Activated T-helper 17 cell treated with anti-CD3 and anti-CD28 coated beads, Interleukin-2, amount 50 U/mL, for 72 hours (primary cell): ENCODE data around the gene SOCS2. TPM values are rescaled to one million over a fixed set of nuclear protein-coding genes. Genes with fewer than 3 reads are reported as not detected.
"Not testable (repeated sequence)": the region's sequence is repeated elsewhere in the genome, so short reads cannot be mapped to it uniquely, and the experiment has no call there.

Source experiments
- ATAC-seq: fragments of 150-1000 bp; cut with Tn5 transposase; replicated peaks from 2 replicates; pipeline ENCODE4 v1.10.0; 2021; ENCODE audit warnings: mild to moderate bottlenecking, moderate library complexity
- H3K27ac Mint-ChIP-seq: one replicate; pipeline ENCODE4 v1.8.0; 2022; ENCODE audit warnings: mixed read lengths
- H3K27me3 Mint-ChIP-seq: one replicate; pipeline ENCODE4 v1.8.0; 2022; ENCODE audit warnings: mixed read lengths
- H3K36me3 Mint-ChIP-seq: one replicate; pipeline ENCODE4 v1.8.0; 2022; ENCODE audit warnings: low read depth, mild to moderate bottlenecking, mixed read lengths
- H3K4me1 Mint-ChIP-seq: one replicate; pipeline ENCODE4 v1.8.0; 2022; ENCODE audit warnings: mixed read lengths
- H3K4me3 Mint-ChIP-seq: one replicate; pipeline ENCODE4 v1.8.0; 2022; ENCODE audit warnings: mild to moderate bottlenecking, mixed read lengths
- H3K9me3 Mint-ChIP-seq: one replicate; pipeline ENCODE4 v1.8.0; 2022; ENCODE audit warnings: mixed read lengths
- total RNA-seq, 2 donors: library from RNA; stranded (reverse); gene quantifications; one replicate each; pipeline ENCODE4 v1.2.3, GENCODE V29; 2022

The SOCS2 gene
- total RNA-seq, 2 donors from 2014 or later: 29.4 to 36.6 TPM

DNA sequence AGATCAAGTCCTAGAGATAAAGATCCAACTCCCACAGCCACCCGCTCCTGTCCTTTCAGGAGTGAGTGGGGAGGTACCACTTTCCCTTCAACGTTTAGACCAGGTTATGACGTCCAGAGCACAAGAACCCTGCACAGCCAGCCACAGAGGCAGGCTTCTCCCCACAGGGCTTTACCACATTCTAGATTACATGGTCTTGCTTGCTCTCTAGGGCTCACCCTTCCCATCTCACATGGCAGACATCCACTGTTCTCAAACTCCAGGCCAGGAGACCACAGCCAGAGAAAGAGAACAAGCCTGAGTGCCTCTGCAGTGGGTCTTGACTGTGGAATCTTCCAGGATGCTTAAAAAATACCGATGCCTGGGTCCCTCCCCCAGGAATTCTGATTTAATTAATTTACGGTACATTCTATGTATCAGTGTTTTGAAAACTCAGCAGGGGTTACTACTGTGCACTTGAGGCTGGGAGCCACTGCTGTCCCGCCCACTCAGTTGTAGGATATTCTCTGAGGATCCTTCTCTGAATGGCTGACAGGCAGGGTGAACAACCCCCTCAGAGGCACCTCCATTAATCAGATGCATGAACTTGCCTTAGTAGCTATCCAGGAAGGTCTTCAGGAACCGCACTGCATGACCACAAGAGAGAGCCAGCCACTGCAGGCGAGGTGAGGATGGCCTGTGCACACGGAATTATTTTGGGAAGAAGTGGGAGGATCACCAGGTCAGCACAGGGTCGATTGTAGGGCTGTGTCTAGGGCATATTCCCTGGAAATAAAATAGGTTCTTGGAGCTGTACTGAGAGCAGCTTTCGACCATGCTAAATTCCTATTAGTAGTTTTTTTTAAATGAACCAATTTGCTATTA lies 21.5 kb upstream of the SOCS2 start:
- H3K36me3 Mint-ChIP-seq: peaks cover 5% of the 10 kb centered on the region
- no peak for ATAC-seq
- H3K4me1 Mint-ChIP-seq: peaks cover 11% of the 10 kb centered on the region
- peaks cover 3% of the 10 kb centered on the region for H3K9me3 Mint-ChIP-seq
- H3K27me3 Mint-ChIP-seq: no peaks in the 10 kb centered on the region
- H3K4me3 Mint-ChIP-seq: no peak overlapping the region
- H3K27ac Mint-ChIP-seq: no peak overlapping the region

DNA sequence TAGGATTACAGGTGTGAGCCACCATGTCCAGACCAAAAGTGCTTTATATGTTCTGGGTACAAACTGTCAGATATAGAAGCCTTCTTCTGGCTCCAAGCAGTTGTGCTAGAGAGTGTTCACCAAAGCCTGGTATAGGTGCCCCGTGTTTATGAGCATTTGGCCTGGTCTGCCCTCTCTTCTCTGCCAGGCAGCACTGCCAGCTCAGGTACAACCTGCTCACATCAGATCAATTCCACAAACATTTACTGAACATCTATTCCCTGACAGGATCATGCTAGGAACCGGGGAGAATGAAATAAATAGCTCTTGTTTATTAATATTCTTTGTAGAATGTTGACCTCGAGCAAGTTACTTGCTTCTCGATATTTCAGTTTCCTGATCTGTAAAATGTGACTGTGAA lies 20.0 kb upstream of the SOCS2 start:
- Mint-ChIP-seq H3K27ac (no peak overlapping the region), H3K36me3 (peaks cover 14% of the 10 kb centered on the region), H3K9me3 (peaks cover 3% of the 10 kb centered on the region), H3K4me3 (no peak overlapping the region), H3K27me3 (no peaks in the 10 kb centered on the region), H3K4me1 (peaks cover 11% of the 10 kb centered on the region)
- ATAC-seq: no peak

GRCh38 chr12:93557879-93558278 lies 14.6 kb upstream of the SOCS2 start:
- ATAC-seq: not testable (repeated sequence)

DNA sequence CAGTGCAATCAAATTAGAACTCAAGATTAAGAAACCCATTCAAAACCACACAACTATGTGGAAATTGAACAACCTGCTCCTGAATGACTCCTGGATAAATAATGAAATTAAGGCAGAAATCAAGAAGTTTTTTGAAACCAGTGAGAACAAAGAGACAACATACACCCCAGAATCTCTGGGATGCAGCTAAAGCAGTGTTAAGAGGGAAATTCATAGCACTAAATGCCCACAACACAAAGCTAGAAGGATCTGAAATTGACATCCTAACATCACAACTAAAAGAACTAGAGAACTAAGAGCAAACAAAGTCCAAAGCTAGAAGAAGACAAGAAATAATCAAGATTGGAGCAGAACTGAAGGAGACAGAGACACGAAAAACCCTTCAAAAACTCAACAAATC lies 13.8 kb upstream of the SOCS2 start:
- not testable (repeated sequence) for ATAC-seq, H3K27ac Mint-ChIP-seq, H3K4me1 Mint-ChIP-seq, H3K27me3 Mint-ChIP-seq, H3K4me3 Mint-ChIP-seq
- Mint-ChIP-seq H3K9me3 (peaks cover 14% of the 10 kb centered on the region), H3K36me3 (peaks cover 52% of the 10 kb centered on the region)

More at GRCh38 chr12:93557879-93558278, 14.6 kb upstream of the SOCS2 start:
- Mint-ChIP-seq H3K36me3 (peaks cover 51% of the 10 kb centered on the region), H3K9me3 (peaks cover 18% of the 10 kb centered on the region), H3K4me1 (peaks cover 14% of the 10 kb centered on the region)
- not testable (repeated sequence) for H3K27me3 Mint-ChIP-seq, H3K27ac Mint-ChIP-seq, H3K4me3 Mint-ChIP-seq

DNA sequence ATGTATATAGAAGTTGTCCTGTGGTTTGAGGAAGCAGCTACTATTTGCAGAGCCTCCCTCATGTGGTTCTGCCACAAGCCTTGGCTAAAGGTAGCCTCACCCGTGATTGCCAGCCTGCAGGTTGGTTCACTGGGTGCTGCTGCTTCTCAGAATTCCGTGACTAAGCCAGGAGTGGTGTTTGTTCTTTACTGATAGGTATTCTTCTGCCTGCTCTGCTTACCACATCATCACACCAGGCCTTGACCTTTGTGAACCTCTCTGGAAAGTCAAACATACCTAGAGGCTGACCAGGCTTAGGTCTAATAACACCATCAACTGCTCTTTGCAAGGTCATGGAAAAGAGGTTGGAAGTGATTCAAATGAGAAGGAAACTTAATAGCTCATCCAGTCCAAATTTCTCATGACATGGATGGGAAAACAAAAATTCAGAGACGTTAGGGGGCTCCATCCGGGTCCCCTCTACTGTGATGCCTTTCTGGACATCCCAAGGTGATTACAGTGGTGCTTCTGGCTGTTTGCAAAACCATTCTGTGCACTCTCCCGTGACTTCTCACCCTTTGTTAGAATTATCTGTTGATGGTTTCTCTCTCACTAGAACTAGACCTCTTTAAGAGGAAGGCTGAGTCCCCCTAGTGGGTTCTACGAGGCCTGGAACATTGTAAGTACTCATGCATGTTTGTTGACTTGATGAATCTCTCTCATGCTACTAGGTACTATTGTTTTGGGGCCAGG lies 8.5 kb upstream of the SOCS2 start:
- H3K4me3 Mint-ChIP-seq: no peak overlapping the region
- no peak for ATAC-seq
- peaks cover 36% of the 10 kb centered on the region for H3K36me3 Mint-ChIP-seq
- no peak overlapping the region for H3K27ac Mint-ChIP-seq
- H3K27me3 Mint-ChIP-seq: no peaks in the 10 kb centered on the region
- peaks cover 12% of the 10 kb centered on the region for H3K4me1 Mint-ChIP-seq
- peaks cover under 1% of the 10 kb centered on the region for H3K9me3 Mint-ChIP-seq

DNA sequence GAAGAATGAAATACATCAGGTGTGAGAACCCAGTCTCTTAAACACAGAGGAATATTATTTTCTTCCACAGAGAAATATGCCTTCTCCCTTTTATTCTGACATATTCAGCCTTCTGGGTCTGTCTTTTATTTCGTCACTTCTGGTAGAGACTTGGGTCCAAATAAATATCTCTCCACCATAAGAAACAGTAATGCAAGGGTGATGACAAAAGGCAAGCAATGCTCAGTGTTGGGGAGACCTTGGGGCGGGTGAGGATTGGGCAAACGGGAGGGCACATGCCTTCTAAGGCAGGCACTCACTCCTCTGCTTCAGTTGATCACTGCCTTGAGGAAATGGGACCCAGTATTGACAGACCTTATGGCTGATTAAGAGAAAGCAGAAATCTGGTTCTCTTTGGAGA lies 6.7 kb upstream of the SOCS2 start:
- Mint-ChIP-seq H3K4me1 (peaks cover 6% of the 10 kb centered on the region), H3K27ac (no peak overlapping the region), H3K4me3 (no peak overlapping the region), H3K36me3 (peaks cover 25% of the 10 kb centered on the region), H3K9me3 (no peaks in the 10 kb centered on the region), H3K27me3 (no peaks in the 10 kb centered on the region)
- ATAC-seq: no peak

- Mint-ChIP-seq H3K9me3 (no peaks in the 10 kb centered on the region), H3K27ac (no peak overlapping the region), H3K4me1 (peaks cover 7% of the 10 kb centered on the region)
Measured at GRCh38 chr12:93567174-93567573, 5.3 kb upstream of the SOCS2 start.

GRCh38 chr12:93568091-93568490 lies 4.4 kb upstream of the SOCS2 start:
- Mint-ChIP-seq H3K27ac (no peak overlapping the region), H3K4me1 (peaks cover 12% of the 10 kb centered on the region), H3K27me3 (no peaks in the 10 kb centered on the region), H3K36me3 (peaks cover 25% of the 10 kb centered on the region), H3K9me3 (no peaks in the 10 kb centered on the region), H3K4me3 (peak overlapping the region; percentile 0)
- no peak for ATAC-seq

More at GRCh38 chr12:93567174-93567573, 5.3 kb upstream of the SOCS2 start:
- no peaks in the 10 kb centered on the region for H3K27me3 Mint-ChIP-seq
- peaks cover 23% of the 10 kb centered on the region for H3K36me3 Mint-ChIP-seq
- no peak for ATAC-seq
- H3K4me3 Mint-ChIP-seq: no peak overlapping the region

GRCh38 chr12:93569301-93569655 lies 3.2 kb upstream of the SOCS2 start:
- Mint-ChIP-seq H3K9me3 (no peaks in the 10 kb centered on the region), H3K4me3 (peak overlapping the region; percentile 77), H3K36me3 (peaks cover 36% of the 10 kb centered on the region), H3K27ac (peak overlapping the region; percentile 59), H3K27me3 (no peaks in the 10 kb centered on the region), H3K4me1 (peaks cover 19% of the 10 kb centered on the region)
- ATAC-seq: no peak

- Mint-ChIP-seq H3K27me3 (no peaks in the 10 kb centered on the region), H3K4me3 (peak overlapping the region; percentile 77), H3K4me1 (peaks cover 22% of the 10 kb centered on the region), H3K27ac (peak overlapping the region; percentile 59), H3K9me3 (no peaks in the 10 kb centered on the region), H3K36me3 (peaks cover 42% of the 10 kb centered on the region)
- peak; percentile 59 for ATAC-seq
Measured at GRCh38 chr12:93569656-93570551, 2.6 kb upstream of the SOCS2 start.

GRCh38 chr12:93570552-93571364 lies 1.7 kb upstream of the SOCS2 start:
- Mint-ChIP-seq H3K27me3 (no peaks in the 10 kb centered on the region), H3K4me1 (peaks cover 30% of the 10 kb centered on the region), H3K4me3 (peak overlapping the region; percentile 77)

GRCh38 chr12:93571365-93571924 lies 1.0 kb upstream of the SOCS2 start:
- H3K4me1 Mint-ChIP-seq: peaks cover 30% of the 10 kb centered on the region
- H3K36me3 Mint-ChIP-seq: peaks cover 53% of the 10 kb centered on the region
- no peaks in the 10 kb centered on the region for H3K9me3 Mint-ChIP-seq
- H3K27ac Mint-ChIP-seq: no peak overlapping the region
- ATAC-seq: peak; percentile 6
- H3K4me3 Mint-ChIP-seq: peak overlapping the region; percentile 77
- no peaks in the 10 kb centered on the region for H3K27me3 Mint-ChIP-seq

More at GRCh38 chr12:93570552-93571364, 1.7 kb upstream of the SOCS2 start:
- Mint-ChIP-seq H3K27ac (peak overlapping the region; percentile 89), H3K9me3 (no peaks in the 10 kb centered on the region), H3K36me3 (peaks cover 50% of the 10 kb centered on the region)
- peak; percentile 73 for ATAC-seq
